Activated CD8-positive, alpha-beta memory T cell treated with anti-CD3 and anti-CD28 coated beads for 36 hours (primary cell): Measurements from ENCODE around the gene CHST1. TPM values are rescaled to one million over a fixed set of nuclear protein-coding genes. Genes with fewer than 3 reads are reported as not detected.

Experiments
- CTCF ChIA-PET: fragments of 350-600 bp; sonication (Branson Sonifier 250); formaldehyde crosslinking; loops from one replicate; lab custom pipeline; 2021; ENCODE audit warnings: antibody characterized with exemption; lab: Charles Lee
- POLR2A ChIA-PET: fragments of 350-600 bp; sonication (Branson Sonifier 250); formaldehyde crosslinking; loops from one replicate; lab custom pipeline; 2021; ENCODE audit warnings: antibody characterized with exemption; lab: Charles Lee
- total RNA-seq, 2 experiments: library from RNA; stranded (reverse); gene quantifications; one replicate each; pipeline ENCODE4 v1.2.3, GENCODE V29; 2021

The CHST1 gene
- total RNA-seq, 2 experiments from 2014 or later = 0.63 to 0.80 TPM

DNA sequence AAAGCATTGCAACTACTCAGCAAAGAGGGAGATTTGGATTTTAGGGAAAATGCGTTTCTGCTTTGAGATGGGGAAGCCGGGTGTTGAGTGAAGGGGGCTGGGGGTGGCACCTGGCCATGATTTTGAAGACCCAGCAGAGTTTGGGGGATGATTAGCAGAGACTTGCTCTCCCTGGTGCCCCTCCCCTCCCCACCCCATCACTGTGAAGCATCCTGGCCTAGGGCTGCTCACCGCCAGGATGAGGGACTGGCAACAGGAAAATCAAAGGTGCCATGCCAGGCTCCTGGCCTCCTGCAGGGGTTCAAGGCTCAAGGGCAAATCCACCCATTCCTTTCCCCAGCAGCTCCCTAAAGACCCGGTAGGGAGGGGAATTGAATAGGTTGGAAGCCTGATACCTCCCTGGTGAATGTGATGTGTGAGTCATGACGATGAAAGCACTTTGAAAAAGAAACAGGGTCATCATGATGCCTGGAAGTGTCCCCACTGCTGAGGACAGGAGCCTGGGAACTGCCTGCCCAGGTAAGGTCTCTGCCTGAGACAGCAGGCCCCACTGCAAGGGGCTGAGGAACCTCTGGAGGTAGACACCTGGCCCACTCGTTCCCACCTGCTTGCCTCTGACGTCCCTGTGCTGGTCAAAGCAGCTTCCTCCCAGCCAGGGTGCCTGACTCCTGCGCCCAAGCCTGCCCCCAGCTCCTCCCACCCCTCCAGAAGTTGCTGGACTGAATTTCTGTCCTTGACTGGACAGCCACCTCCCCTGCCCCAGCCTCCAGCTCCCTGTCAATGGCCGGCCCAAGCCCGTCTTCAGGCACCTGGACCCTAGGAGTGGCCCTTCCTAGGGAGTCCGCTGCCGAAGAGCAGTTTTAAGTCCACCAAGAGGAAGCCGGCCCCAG, 1.7 kb downstream of the CHST1 start:
- ChIA-PET CTCF (interaction anchor here (1.3 to 2.2 kb wide), 2 partner anchors 10 to 108 kb away, joined by 5 to 6 read pairs; no protein-coding TSS in a partner anchor), POLR2A (no interaction called here)

GRCh38 chr11:45662665-45663485, 2.5 kb downstream of the CHST1 start:
- ChIA-PET CTCF (no interaction called here), POLR2A (no interaction called here)

- CTCF ChIA-PET = no interaction called here
- POLR2A ChIA-PET = no interaction called here
Measured at GRCh38 chr11:45662096-45662664, 3.2 kb downstream of the CHST1 start.

DNA sequence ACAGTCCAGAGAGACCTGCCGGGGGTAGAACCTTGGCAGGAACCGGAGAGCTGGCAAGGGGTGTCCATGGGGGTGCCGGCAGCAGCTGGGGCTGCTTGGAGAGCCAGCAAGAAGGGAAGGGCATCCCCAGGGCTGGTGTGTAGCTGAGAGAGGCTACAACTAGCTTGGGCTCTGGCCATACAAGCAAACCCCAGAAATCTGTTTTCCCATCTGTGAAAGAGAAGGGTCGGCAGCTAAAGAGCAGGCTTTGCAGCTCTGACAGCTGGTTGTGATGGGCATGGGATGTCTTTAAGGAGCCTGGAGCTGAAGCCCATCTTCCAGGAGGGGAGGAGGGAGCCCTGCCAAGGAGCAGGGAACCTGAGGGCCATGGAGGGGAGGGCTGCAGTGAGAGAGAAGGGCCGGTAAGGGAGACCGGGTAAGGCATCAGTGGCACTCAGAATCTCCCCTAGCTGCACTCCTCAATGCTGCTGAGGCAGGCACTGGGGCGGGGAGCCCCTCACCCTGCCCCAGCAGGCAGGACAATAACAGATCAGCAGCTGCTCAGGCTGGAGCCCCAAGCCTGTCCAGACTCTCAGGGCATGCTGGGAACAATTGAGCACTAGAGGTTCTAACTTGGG, 3.9 kb downstream of the CHST1 start:
- ChIA-PET CTCF (no interaction called here), POLR2A (no interaction called here)

DNA sequence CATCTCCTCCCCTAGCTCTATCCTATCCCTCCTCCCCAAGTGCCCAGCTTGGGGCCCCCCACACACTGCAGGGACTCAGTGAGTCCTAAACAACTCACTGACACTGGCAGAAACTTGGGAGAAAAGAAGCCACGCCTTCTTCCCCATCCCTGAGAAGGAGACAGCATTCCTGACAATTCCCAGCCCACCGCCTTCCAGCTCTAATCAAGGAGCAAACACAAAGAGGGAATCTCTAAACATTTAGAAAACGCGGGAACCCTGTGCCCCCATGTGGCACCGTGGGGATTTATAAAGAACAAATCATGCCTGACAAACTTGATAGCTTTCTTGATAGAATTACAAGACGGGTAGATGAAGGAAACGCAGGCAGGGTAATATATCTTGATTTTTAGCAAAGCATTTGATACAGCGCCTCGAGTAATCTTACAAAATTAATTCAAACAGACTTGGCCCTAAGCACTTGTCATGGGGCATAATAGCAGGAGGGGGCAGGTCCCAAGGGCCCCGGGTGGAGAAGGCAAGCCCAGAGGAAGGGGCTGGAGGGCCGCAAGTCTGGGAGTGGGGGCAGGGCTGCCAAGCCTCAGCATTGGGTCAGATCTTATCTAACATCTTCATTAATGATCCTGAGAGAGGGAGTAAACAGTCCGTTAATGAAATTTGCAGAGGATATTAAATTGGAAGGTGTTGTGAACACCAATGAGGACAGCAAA, 4.5 kb downstream of the CHST1 start:
- ChIA-PET POLR2A (no interaction called here), CTCF (no interaction called here)

GRCh38 chr11:45659818-45660160, 5.6 kb downstream of the CHST1 start:
- CTCF ChIA-PET = no interaction called here
- POLR2A ChIA-PET = no interaction called here

GRCh38 chr11:45659031-45659817, 6.2 kb downstream of the CHST1 start:
- POLR2A ChIA-PET = no interaction called here
- CTCF ChIA-PET = no interaction called here

- ChIA-PET CTCF (no interaction called here), POLR2A (no interaction called here)
Measured at GRCh38 chr11:45658292-45658991, 7.0 kb downstream of the CHST1 start.

DNA sequence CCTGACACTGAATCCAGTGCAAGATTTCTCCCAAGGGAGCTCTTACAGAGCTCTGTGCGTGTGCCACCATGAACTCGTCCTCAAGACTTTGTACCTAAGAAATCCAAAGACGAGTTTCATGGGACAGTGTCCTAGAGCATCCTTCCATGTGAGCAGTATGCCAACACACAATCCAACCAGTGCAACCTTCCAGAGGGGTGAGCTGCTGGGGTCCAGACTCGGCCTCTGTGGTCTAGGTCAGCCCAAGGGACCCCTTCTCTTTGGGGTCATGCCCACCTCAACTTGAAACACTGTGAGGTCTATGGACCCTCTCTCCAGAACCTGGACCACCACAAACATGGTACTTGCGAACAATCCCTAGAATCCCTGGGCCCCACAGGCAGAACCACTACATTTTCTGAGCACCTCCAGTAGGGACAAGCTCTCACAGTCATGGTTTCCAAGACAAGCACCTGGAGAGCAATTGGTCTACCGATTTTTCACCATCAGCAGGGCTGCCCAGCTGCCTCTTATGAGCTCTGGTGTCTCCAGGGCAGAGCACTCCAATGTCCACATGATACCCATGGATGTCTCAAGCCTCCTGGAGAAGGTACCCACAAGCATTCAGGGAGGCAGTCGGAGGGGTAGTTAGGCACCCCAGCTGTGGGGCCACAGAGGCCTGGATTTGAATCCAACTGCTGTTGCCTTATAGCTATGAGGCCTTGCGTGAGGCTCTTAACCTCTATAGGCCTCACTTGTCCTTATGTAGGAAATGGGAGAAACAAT, 7.7 kb downstream of the CHST1 start:
- CTCF ChIA-PET = interaction anchor here (1.2 kb wide), 1 partner anchor 287 kb away, joined by 3 read pairs; no protein-coding TSS in a partner anchor

GRCh38 chr11:45655831-45656230, 9.6 kb downstream of the CHST1 start:
- POLR2A ChIA-PET = no interaction called here
- CTCF ChIA-PET = interaction anchor here (1.5 to 2.4 kb wide), 4 partner anchors 116 to 287 kb away, joined by 6 to 16 read pairs (median 10); no protein-coding TSS in a partner anchor

More for the DNA sequence above, 7.7 kb downstream of the CHST1 start:
- POLR2A ChIA-PET = no interaction called here

- ChIA-PET POLR2A (no interaction called here), CTCF (interaction anchor here (0.6 to 2.4 kb wide), 9 partner anchors 9 to 287 kb away, joined by 3 to 16 read pairs (median 6); partner anchors contain the start of gene CHST1)
Measured at GRCh38 chr11:45655347-45655756, 10.1 kb downstream of the CHST1 start.

DNA sequence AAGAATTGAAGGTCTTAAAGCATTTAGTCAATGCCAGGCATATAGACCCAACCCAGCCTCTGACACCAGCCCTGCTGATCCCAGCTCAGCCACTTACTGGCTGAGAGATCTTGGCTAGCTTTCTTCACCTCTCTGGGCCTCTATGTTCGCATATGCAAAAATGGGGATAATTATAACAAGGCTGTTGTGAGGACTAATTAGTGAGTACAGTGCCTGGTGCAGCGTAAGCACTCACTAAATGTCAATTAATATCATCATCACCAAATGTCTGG, 10.5 kb downstream of the CHST1 start:
- CTCF ChIA-PET = interaction anchor here (0.6 to 2.4 kb wide), 10 partner anchors 10 to 286 kb away, joined by 3 to 16 read pairs (median 6); partner anchors contain the start of gene CHST1
- POLR2A ChIA-PET = no interaction called here

DNA sequence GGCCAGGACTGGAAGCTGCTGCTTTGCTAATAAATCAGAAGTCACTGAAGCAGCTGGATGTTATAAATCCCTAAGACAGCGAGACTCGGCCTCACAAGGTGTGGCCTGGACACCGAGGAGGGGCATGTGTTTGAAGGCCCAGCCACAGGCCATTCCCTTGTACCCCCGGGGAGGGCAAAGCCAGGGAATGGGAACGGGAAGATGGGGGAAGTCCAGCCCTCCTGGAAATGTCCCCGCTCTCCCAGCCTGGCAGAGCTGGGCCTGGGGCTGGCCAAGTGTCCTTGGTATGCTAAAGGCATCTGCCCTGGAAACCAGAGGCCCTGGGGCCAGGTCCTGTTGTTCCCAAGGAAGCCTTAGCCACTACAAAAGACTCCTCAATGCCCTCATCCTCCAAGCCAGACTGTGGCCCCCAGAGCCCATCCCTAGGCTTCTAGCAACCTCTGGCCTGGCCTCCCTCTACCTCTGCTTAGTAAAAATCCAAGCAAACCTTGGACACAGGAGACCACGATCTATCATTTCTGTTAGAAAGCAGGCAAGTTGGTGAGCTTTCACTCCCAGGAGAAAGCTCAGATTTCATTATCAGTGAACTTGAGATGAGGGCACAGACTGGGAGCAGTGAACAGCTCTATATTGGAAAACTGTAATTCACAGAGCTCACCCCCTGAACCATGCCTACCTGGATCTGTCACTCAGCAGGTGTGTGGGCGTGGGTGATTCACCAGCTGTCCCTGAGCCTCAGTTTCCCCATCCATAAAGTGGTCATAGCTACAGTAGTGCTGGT, 11.0 kb downstream of the CHST1 start:
- CTCF ChIA-PET = interaction anchor here (0.6 to 2.4 kb wide), 10 partner anchors 10 to 286 kb away, joined by 3 to 16 read pairs (median 6); partner anchors contain the start of gene CHST1
- POLR2A ChIA-PET = no interaction called here

- POLR2A ChIA-PET = no interaction called here
Measured at GRCh38 chr11:45653277-45653676, 12.1 kb downstream of the CHST1 start.

DNA sequence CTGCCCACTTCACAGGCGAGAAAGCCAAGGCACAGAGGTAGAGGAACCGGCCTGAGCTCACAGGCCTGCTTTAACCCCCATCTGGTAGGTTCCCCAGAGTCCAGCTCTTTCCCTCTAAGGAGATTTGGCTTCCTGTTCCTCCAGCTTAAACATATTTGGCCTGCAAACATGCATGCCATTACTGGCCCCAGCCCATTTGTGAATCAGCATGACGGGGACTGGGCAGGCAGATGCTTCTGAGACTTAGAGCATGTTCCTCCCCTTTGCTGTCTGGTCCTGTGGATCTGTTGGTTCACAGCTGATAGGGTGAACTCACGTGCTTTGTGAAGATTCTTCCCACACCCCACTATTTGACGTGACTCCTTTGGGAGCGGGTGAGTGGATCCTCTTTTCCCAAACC, 12.6 kb downstream of the CHST1 start:
- POLR2A ChIA-PET = no interaction called here
- CTCF ChIA-PET = no interaction called here

More at GRCh38 chr11:45653277-45653676, 12.1 kb downstream of the CHST1 start:
- CTCF ChIA-PET = interaction anchor here (2.1 kb wide), 1 partner anchor 11 kb away, joined by 6 read pairs; the partner anchor contains the start of gene CHST1
